Measurements from ENCODE around the gene EXT2.

- TF ChIP-seq CTCF (IDR thresholded peaks at IDR 0.05) (no peak), EP300 (IDR thresholded peaks at IDR 0.05; ENCODE audit: borderline replicate concordance in 1 of 2, low read depth in 1 of 2, low read length in 1 of 2) (no peak), TAF1 (IDR thresholded peaks at IDR 0.05; ENCODE audit: borderline replicate concordance, low read depth, low read length) (no peak), RXRA (IDR thresholded peaks at IDR 0.05; ENCODE audit: borderline replicate concordance, low read depth) (no peak), GATA2 (CRISPR knock-in tag; IDR thresholded peaks at IDR 0.05) (no peak)
- TF ChIP-seq, protein P1, sequence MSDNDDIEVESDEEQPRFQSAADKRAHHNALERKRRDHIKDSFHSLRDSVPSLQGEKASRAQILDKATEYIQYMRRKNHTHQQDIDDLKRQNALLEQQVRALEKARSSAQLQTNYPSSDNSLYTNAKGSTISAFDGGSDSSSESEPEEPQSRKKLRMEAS (IDR thresholded peaks at IDR 0.05; ENCODE audit: low read depth): no peak
- TF ChIP-seq, protein P2, sequence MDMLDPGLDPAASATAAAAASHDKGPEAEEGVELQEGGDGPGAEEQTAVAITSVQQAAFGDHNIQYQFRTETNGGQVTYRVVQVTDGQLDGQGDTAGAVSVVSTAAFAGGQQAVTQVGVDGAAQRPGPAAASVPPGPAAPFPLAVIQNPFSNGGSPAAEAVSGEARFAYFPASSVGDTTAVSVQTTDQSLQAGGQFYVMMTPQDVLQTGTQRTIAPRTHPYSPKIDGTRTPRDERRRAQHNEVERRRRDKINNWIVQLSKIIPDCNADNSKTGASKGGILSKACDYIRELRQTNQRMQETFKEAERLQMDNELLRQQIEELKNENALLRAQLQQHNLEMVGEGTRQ (IDR thresholded peaks at IDR 0.05; ENCODE audit: borderline replicate concordance, low read depth, low read length): no peak
These were observed 152.0 kb downstream of the EXT2 start for GRCh38 chr11:44247508-44247907.
